HepG2 (cell line): ENCODE data around the gene ZIC4.

Experiments used
- HBP1 ChIP-seq: IDR thresholded peaks from 2 replicates; pipeline ENCODE4 v1.6.1; 2016; ENCODE audit warnings: low read depth, control low read depth
- POLR2A ChIP-seq, 2 experiments: IDR thresholded peaks; 2 replicates each; pipeline ENCODE4 v1.6.1; 2011; ENCODE audit warnings: low read depth in 2 of 2, low read length in 2 of 2, mild to moderate bottlenecking in 1 of 2, moderate library complexity in 1 of 2; ENCODE audit not compliant: insufficient read depth in 1 of 2
- ZBTB42 ChIP-seq: sonication (generic); formaldehyde crosslinking; IDR thresholded peaks from 2 replicates; pipeline ENCODE4 v1.5.0; 2020; ENCODE audit warnings: mild to moderate bottlenecking, missing genetic modification reagents
- ZNF790 ChIP-seq: sonication (generic); formaldehyde crosslinking; IDR thresholded peaks from 2 replicates; pipeline ENCODE4 v1.8.0; 2022; ENCODE audit warnings: missing genetic modification reagents, mild to moderate bottlenecking, borderline replicate concordance

GRCh38 chr3:147391781-147392624 lies 14.3 kb downstream of the ZIC4 start:
- TF ChIP-seq HBP1 (CRISPR knock-in tag) = no peak
- no peak for TF ChIP-seq ZBTB42
- no peak for TF ChIP-seq ZNF790 (CRISPR knock-in tag)
- TF ChIP-seq POLR2A (IDR thresholded peaks at IDR 0.05; ENCODE audit: insufficient read depth in 1 of 2, low read depth in 2 of 2, low read length in 2 of 2) = no peak
